Activated CD4-positive, alpha-beta T cell treated with anti-CD3 and anti-CD28 coated beads, Interleukin-10, Interleukin-2, amounts not matched to agents 100 ng/mL and 50 ng/mL, durations not matched to agents 16 hours and 8 hours (primary cell): ENCODE data around the gene RDH8.
A peak's percentile ranks its signal among the peaks of the same experiment; 100 is the strongest.
"Not testable (repeated sequence)": the region's sequence is repeated elsewhere in the genome, so short reads cannot be mapped to it uniquely, and the experiment has no call there.

Source experiments
- DNase-seq: peaks from one replicate; pipeline ENCODE4 v3.0.0-alpha.2; 2020

The RDH8 gene

GRCh38 chr19:10006752-10007323 is 6.4 kb upstream of the RDH8 start:
- DNase-seq: no peak

GRCh38 chr19:10007371-10008183 is 5.7 kb upstream of the RDH8 start:
- DNase-seq: no peak

GRCh38 chr19:10008184-10008765 is 5.0 kb upstream of the RDH8 start:
- no peak for DNase-seq

- no peak for DNase-seq
These were observed 3.5 kb upstream of the RDH8 start for GRCh38 chr19:10009714-10010224.

- DNase-seq: no peak
These were observed 3.0 kb upstream of the RDH8 start, which contains the start of gene COL5A3 for GRCh38 chr19:10010247-10010691. COL5A3 (minus strand) TSS chr19:10010504; CDS start chr19:10010385, 119 bp downstream.

- no peak for DNase-seq
These were observed 2.3 kb upstream of the RDH8 start for GRCh38 chr19:10010939-10011338.

GRCh38 chr19:10011974-10012373 is 1.3 kb upstream of the RDH8 start:
- DNase-seq: no peak

- no peak for DNase-seq
These were observed 743 bp downstream of the RDH8 start for GRCh38 chr19:10013834-10014618.

GRCh38 chr19:10018263-10018662 is 5.0 kb downstream of the RDH8 start:
- DNase-seq: no peak

GRCh38 chr19:10018786-10019185 is 5.5 kb downstream of the RDH8 start:
- no peak for DNase-seq

- no peak for DNase-seq
These were observed 6.0 kb downstream of the RDH8 start for GRCh38 chr19:10019246-10019645.

GRCh38 chr19:10020851-10021250 is 7.6 kb downstream of the RDH8 start:
- no peak for DNase-seq

GRCh38 chr19:10021446-10021845 is 8.2 kb downstream of the RDH8 start:
- no peak for DNase-seq

- DNase-seq: no peak
These were observed 8.6 kb downstream of the RDH8 start for GRCh38 chr19:10021863-10022262.

GRCh38 chr19:10023096-10023495 is 9.8 kb downstream of the RDH8 start:
- not testable (repeated sequence) for DNase-seq

- no peak for DNase-seq
These were observed 13.5 kb downstream of the RDH8 start for GRCh38 chr19:10026744-10027143.

GRCh38 chr19:10027158-10027997 is 14.1 kb downstream of the RDH8 start:
- DNase-seq: peak; percentile 84

GRCh38 chr19:10033614-10034013 is 20.3 kb downstream of the RDH8 start:
- no peak for DNase-seq

GRCh38 chr19:10036601-10037071 is 23.4 kb downstream of the RDH8 start:
- no peak for DNase-seq

GRCh38 chr19:10037367-10037766 is 24.1 kb downstream of the RDH8 start:
- no peak for DNase-seq

GRCh38 chr19:10037809-10038208 is 24.5 kb downstream of the RDH8 start:
- no peak for DNase-seq
